Karpas-422 (cell line): Measurements from ENCODE around the gene CAPN12. TPM values are rescaled to one million over a fixed set of nuclear protein-coding genes. Genes with fewer than 3 reads are reported as not detected.
A peak's percentile ranks its signal among the peaks of the same experiment; 100 is the strongest.
"Not testable (repeated sequence)": the region's sequence is repeated elsewhere in the genome, so short reads cannot be mapped to it uniquely, and the experiment has no call there.

Source experiments
- DNase-seq: peaks from one replicate; pipeline ENCODE4 v3.0.0-alpha.2; 2015
- H2AFZ ChIP-seq: fragments of 200-600 bp; sonication (generic); 2 replicates; pipeline ENCODE4 v1.6.1; 2014; ENCODE audit warnings: antibody characterized with exemption, low read length, mixed read lengths
- H3K27ac ChIP-seq: fragments of 200-600 bp; sonication (generic); 2 replicates; pipeline ENCODE4 v1.5.1; 2014; ENCODE audit warnings: mild to moderate bottlenecking, low read length, moderate library complexity
- H3K27me3 ChIP-seq: fragments of 200-600 bp; sonication (generic); 2 replicates; pipeline ENCODE4 v1.6.1; 2014; ENCODE audit warnings: low read length, mixed read lengths
- H3K36me3 ChIP-seq: fragments of 200-600 bp; sonication (generic); 2 replicates; pipeline ENCODE4 v1.6.1; 2014; ENCODE audit warnings: low read length, mixed read lengths; ENCODE audit not compliant: insufficient read depth
- H3K4me1 ChIP-seq: fragments of 200-600 bp; sonication (generic); 2 replicates; pipeline ENCODE4 v1.6.1; 2014; ENCODE audit warnings: mild to moderate bottlenecking, low read length, mixed read lengths
- H3K4me2 ChIP-seq: fragments of 200-600 bp; sonication (generic); 2 replicates; pipeline ENCODE4 v1.6.1; 2014; ENCODE audit warnings: low read length, low read depth, mild to moderate bottlenecking; ENCODE audit not compliant: poor library complexity, severe bottlenecking
- H3K4me3 ChIP-seq: fragments of 200-600 bp; sonication (generic); 2 replicates; pipeline ENCODE4 v1.5.1; 2014; ENCODE audit warnings: mild to moderate bottlenecking, antibody characterized with exemption, low read length, mixed read lengths
- H3K79me2 ChIP-seq: fragments of 200-600 bp; sonication (generic); 2 replicates; pipeline ENCODE4 v1.6.1; 2014; ENCODE audit warnings: mild to moderate bottlenecking, low read length, mixed read lengths
- H3K9ac ChIP-seq: fragments of 200-600 bp; sonication (generic); 2 replicates; pipeline ENCODE4 v1.6.0; 2014; ENCODE audit warnings: low read length
- H3K9me2 ChIP-seq: fragments of 200-600 bp; sonication (generic), shearing (Covaris generic); replicated peaks from 2 replicates; pipeline ENCODE4 v1.6.0; 2014; ENCODE audit warnings: mild to moderate bottlenecking, low read length, moderate library complexity; ENCODE audit not compliant: insufficient read depth
- H3K9me3 ChIP-seq: fragments of 300-700, 200-600 bp; sonication (generic); 2 replicates; pipeline ENCODE4 v1.6.1; 2014; ENCODE audit warnings: low read length, mixed read lengths
- H4K20me1 ChIP-seq: fragments of 200-600 bp; sonication (generic); 2 replicates; pipeline ENCODE4 v1.6.1; 2014; ENCODE audit warnings: mild to moderate bottlenecking, antibody characterized with exemption, low read length, low read depth; ENCODE audit not compliant: insufficient read depth
- total RNA-seq: library from RNA; depleted of rRNA; stranded (reverse); fragments of >200 nt; shearing (Covaris generic); gene quantifications from 2 replicates; pipeline ENCODE4 v1.2.3, GENCODE V29; 2014; ENCODE audit warnings: low replicate concordance

CAPN12 gene
- total RNA-seq, 1 experiment from 2014 or later: not detected

DNA sequence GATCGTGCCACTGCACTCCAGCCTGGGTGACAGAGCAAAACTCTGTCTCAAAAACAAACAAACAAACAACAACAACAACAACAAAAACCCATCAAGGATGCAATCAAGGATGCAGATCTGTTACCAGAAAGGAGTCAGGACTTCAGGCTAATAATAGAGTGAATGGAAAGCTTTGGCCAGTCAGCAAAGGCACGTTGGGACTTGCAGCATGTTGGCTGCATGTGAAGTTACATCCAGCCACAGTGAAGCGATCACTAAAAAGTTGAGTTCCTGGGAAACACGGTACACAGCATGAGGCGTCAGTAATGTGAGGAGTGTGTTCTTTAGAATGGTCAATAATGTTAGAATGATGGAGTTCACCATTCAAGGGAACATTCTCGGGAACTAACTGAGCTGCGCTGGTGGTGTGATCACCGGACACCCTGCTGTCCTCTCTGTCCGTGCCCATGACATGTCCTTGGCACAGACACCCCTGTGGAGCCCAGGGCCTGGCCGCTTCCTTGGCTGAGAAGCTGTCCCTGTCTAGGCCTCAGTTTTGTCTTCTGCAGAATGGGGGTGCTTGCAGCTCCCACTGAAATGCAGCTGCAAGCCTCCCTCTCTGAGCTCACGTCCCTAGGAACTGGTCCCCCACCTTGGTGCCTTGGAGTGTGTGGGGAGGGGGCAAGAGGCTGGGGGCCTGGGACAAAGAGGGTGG is 42.4 kb upstream of the CAPN12 start:
- H3K79me2 ChIP-seq: no peaks in the 10 kb centered on the region
- H3K4me1 ChIP-seq: no peaks in the 10 kb centered on the region
- no peaks in the 10 kb centered on the region for H4K20me1 ChIP-seq
- no peaks in the 10 kb centered on the region for H3K9me2 ChIP-seq
- no peaks in the 10 kb centered on the region for H3K27me3 ChIP-seq
- H3K9ac ChIP-seq: no peak overlapping the region
- H3K36me3 ChIP-seq: no peaks in the 10 kb centered on the region
- no peak overlapping the region for H3K4me3 ChIP-seq
- no peak overlapping the region for H2AFZ ChIP-seq
- H3K4me2 ChIP-seq: no peak overlapping the region
- no peak overlapping the region for H3K27ac ChIP-seq
- no peaks in the 10 kb centered on the region for H3K9me3 ChIP-seq
- peak; percentile 26 for DNase-seq

DNA sequence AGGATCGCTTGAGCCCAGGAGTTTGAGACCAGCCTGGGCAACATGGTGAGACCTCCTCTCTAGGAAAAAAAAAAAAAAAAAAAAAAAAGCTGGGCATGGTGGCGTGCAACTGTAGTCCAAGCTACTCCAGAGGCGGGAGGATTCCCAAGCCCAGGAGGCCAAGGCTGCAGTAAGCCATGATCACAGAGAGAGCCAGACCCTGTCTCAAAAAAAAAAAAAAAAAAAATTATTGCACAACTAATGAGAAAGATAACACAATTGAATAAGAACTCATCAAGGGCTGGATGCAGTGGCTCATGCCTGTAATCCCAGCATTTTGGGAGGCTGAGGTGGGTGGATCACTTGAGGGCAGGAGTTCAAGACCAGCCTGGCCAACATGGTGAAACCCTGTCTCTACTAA is 41.8 kb upstream of the CAPN12 start:
- H3K36me3 ChIP-seq, H3K4me2 ChIP-seq, H3K4me1 ChIP-seq, H3K9ac ChIP-seq, H3K9me2 ChIP-seq, H3K27me3 ChIP-seq, H3K9me3 ChIP-seq, H3K79me2 ChIP-seq, H3K27ac ChIP-seq, H3K4me3 ChIP-seq, DNase-seq, H2AFZ ChIP-seq, H4K20me1 ChIP-seq: not testable (repeated sequence)

DNA sequence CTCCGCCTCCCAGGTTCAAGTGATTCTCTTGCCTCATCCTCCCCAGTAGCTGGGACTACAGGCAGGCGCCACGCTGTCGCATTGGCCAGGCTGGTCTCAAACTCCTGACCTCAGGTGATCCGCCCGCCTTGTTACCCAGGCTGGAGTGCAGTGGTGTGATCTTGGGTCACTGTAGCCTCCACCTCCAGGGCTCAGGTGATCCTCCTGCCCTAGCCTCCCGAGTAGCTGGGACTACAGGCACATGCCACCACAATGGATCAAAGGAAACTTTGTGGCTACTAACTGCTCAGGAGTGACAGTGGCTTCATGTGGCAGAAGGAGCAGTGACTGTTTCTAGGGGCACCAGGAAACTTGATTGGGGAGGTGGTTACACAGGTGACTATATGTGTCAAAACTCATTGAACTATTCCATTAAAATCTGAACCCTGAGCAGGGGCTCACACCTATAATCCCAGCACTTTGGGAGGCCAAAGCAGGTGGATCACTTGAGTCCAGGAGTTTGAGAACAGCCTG is 41.0 kb upstream of the CAPN12 start:
- Histone ChIP-seq H3K4me1 (no peaks in the 10 kb centered on the region), H3K9ac (no peak overlapping the region), H3K27ac (no peak overlapping the region), H3K27me3 (no peaks in the 10 kb centered on the region), H3K4me2 (no peak overlapping the region), H3K9me3 (no peaks in the 10 kb centered on the region), H3K9me2 (no peaks in the 10 kb centered on the region), H3K36me3 (no peaks in the 10 kb centered on the region), H2AFZ (no peak overlapping the region), H3K4me3 (no peak overlapping the region), H4K20me1 (no peaks in the 10 kb centered on the region), H3K79me2 (no peaks in the 10 kb centered on the region)
- peak; percentile 5 for DNase-seq

DNA sequence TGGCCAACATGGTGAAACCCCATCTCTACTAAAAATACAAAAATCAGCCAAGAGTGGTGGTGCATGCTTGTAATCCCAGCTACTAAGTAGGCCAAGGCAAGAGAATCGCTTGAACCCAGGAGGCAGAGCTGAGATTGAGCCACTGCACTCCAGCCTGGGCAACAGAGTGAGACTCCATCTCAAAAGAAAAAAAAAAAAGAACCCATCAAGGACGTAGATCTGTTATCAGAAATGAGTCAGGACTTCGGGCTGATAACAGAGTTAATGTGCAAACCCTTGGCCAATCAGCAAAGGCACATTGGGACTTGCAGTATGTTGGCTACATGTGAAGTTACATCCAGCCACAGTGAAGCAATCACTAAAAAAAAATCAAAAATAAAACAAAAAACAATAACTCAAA is 40.0 kb upstream of the CAPN12 start:
- Histone ChIP-seq H3K4me3 (no peak overlapping the region), H3K4me2 (no peak overlapping the region), H3K27me3 (no peaks in the 10 kb centered on the region), H3K9me3 (no peaks in the 10 kb centered on the region), H4K20me1 (no peaks in the 10 kb centered on the region), H3K9ac (no peak overlapping the region), H3K9me2 (no peaks in the 10 kb centered on the region), H2AFZ (no peak overlapping the region), H3K79me2 (no peaks in the 10 kb centered on the region), H3K36me3 (no peaks in the 10 kb centered on the region), H3K4me1 (no peaks in the 10 kb centered on the region), H3K27ac (no peak overlapping the region)
- peak; percentile 31 for DNase-seq

DNA sequence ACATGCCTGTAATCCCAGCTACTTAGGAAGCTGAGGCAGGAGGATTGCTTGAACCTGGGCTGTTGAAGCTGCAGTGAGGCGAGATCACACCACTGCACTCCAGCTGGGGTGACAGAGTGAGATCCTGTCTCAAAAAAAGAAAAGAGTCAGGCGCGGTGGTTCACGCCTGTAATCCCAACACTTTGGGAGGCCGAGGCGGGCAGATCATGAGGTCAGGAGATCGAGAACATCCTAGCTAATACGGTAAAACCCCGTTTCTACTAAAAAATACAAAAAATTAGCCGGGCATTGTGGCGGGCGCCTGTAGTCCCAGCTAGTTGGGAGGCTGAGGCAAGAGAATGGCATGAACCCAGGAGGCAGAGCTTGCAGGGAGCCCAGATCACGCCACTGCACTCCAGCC is 37.9 kb upstream of the CAPN12 start:
- not testable (repeated sequence) for H3K79me2 ChIP-seq, H3K4me1 ChIP-seq, H3K27me3 ChIP-seq, H3K27ac ChIP-seq, H3K9ac ChIP-seq, H3K4me2 ChIP-seq, H4K20me1 ChIP-seq, H3K9me3 ChIP-seq, H3K9me2 ChIP-seq, H3K36me3 ChIP-seq, H3K4me3 ChIP-seq, H2AFZ ChIP-seq
- DNase-seq: peak; percentile 33

DNA sequence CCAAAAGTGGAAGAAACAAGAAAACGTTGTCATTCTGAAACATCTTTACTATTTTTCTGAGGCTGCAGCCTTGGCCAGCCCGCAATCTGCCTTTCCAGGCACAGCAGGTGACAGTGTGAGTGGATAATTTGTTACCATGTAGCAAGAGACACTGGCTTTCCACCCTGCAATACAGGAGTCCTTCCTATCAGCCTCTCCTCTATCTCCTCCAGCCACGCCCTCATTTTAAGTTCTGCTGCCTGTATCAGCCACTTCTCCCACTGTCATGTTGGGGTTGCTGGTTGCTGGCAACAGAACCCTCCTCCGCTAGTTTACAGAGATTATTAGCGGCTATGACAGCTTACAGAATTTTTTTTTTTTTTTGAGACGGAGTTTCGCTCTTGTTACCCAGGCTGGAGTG is 36.8 kb upstream of the CAPN12 start:
- H3K4me1 ChIP-seq: no peaks in the 10 kb centered on the region
- H3K27ac ChIP-seq: no peak overlapping the region
- no peaks in the 10 kb centered on the region for H3K9me3 ChIP-seq
- no peaks in the 10 kb centered on the region for H3K36me3 ChIP-seq
- H3K9me2 ChIP-seq: no peaks in the 10 kb centered on the region
- no peak overlapping the region for H3K4me2 ChIP-seq
- no peaks in the 10 kb centered on the region for H3K79me2 ChIP-seq
- DNase-seq: peak; percentile 38
- H3K4me3 ChIP-seq: no peak overlapping the region
- no peaks in the 10 kb centered on the region for H4K20me1 ChIP-seq
- H3K27me3 ChIP-seq: no peaks in the 10 kb centered on the region
- H2AFZ ChIP-seq: no peak overlapping the region
- no peak overlapping the region for H3K9ac ChIP-seq

DNA sequence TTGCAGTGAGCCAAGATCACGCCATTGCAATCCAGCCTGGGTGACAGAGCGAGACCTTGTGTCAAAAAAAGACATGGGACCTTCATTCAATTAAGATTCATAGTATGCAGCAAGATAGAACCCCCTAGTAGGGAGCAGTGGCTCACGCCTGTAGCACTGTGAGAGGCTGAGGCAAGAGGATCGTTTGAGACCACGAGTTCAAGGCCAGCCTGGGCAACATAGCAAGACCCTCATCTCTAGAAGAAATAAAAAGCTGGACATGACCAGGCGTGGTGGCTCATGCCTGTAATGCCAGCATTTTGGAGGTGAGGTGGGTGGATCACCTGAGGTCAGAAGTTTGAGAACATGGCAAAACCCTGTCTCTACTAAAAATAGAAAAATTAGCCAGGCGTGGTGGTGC is 36.2 kb upstream of the CAPN12 start:
- H3K4me1 ChIP-seq: no peaks in the 10 kb centered on the region
- H3K9me2 ChIP-seq: no peaks in the 10 kb centered on the region
- no peak overlapping the region for H3K4me3 ChIP-seq
- H3K9me3 ChIP-seq: no peaks in the 10 kb centered on the region
- H2AFZ ChIP-seq: no peak overlapping the region
- no peaks in the 10 kb centered on the region for H3K27me3 ChIP-seq
- no peaks in the 10 kb centered on the region for H3K79me2 ChIP-seq
- DNase-seq: no peak
- H4K20me1 ChIP-seq: no peaks in the 10 kb centered on the region
- H3K4me2 ChIP-seq: no peak overlapping the region
- H3K36me3 ChIP-seq: no peaks in the 10 kb centered on the region
- no peak overlapping the region for H3K9ac ChIP-seq
- H3K27ac ChIP-seq: no peak overlapping the region

DNA sequence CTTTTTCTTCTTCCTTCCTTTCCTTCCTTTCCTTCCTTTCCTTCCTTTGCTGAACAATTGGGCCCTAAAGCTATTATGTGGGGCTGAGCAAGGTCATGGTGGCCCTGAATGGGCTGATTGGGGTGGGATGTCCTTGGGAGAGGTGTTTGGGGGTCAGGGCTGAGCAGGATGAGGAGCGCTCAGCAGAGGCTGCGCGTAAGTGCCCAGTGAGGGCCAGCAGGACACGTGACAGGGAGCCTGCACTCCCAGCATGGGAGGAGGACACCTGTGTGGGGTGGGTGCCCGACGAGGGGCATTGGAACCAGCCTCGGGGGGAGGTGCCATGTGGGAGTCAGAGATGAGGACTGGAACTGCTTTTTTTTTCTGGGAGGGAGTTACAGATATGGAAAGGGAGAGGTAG is 34.5 kb upstream of the CAPN12 start:
- Histone ChIP-seq H3K4me3 (no peak overlapping the region), H3K27ac (no peak overlapping the region), H3K9me3 (no peaks in the 10 kb centered on the region), H3K27me3 (no peaks in the 10 kb centered on the region), H3K9me2 (no peaks in the 10 kb centered on the region), H3K36me3 (no peaks in the 10 kb centered on the region), H2AFZ (no peak overlapping the region), H4K20me1 (no peaks in the 10 kb centered on the region), H3K4me1 (no peaks in the 10 kb centered on the region), H3K79me2 (no peaks in the 10 kb centered on the region), H3K9ac (no peak overlapping the region), H3K4me2 (no peak overlapping the region)
- DNase-seq: peak; percentile 26
